ENCODE results near the gene SORCS2.

GRCh38 chr4:7264694-7265093 lies 72.4 kb downstream of the SORCS2 start:
- TF ChIP-seq CTCF (IDR thresholded peaks at IDR 0.05) (no peak), POLR2A (IDR thresholded peaks at IDR 0.05) (no peak)

Measured in esophagus squamous epithelium (tissue), 4 donors.